Astrocyte of the cerebellum (primary cell): ENCODE data around the gene RORC.

Source experiments
- DNase-seq: peaks from one replicate; pipeline ENCODE4 v3.0.0-alpha.2; 2011; ENCODE audit warnings: low read depth
- H3K4me3 ChIP-seq: 2 replicates; pipeline ENCODE4 v1.5.1; 2011; ENCODE audit warnings: mild to moderate bottlenecking, low read depth, low read length, moderate library complexity
- CTCF ChIP-seq: IDR thresholded peaks from 2 replicates; pipeline ENCODE4 v1.5.1; 2012; ENCODE audit warnings: low read length, low read depth, moderate library complexity, mild to moderate bottlenecking; ENCODE audit errors: missing control alignments
- in situ Hi-C: cut with HindIII; loops from 2 replicates; pipeline ENCODE4 v1.10.0; 2017; ENCODE audit warnings: low sequenced_read_pairs

RORC gene

GRCh38 chr1:151841141-151841540 is 9.5 kb upstream of the RORC start:
- in situ Hi-C loops = no loop called here
- DNase-seq = peak; percentile 50
- TF ChIP-seq CTCF = no peak
- H3K4me3 ChIP-seq = no peak overlapping the region

GRCh38 chr1:151840421-151840820 is 8.8 kb upstream of the RORC start:
- H3K4me3 ChIP-seq = no peak overlapping the region
- in situ Hi-C loops = no loop called here
- no peak for DNase-seq
- TF ChIP-seq CTCF = no peak

GRCh38 chr1:151839457-151840403 is 8.1 kb upstream of the RORC start, which contains the start of gene C2CD4D:
Gene C2CD4D, minus strand, starts transcription at chr1:151839820. Its CDS starts 831 bp downstream, at chr1:151838989.
- in situ Hi-C loops = no loop called here

GRCh38 chr1:151839082-151839412 is 7.4 kb upstream of the RORC start:
- TF ChIP-seq CTCF = no peak
- DNase-seq = no peak
- in situ Hi-C loops = no loop called here
- H3K4me3 ChIP-seq = no peak overlapping the region

More at GRCh38 chr1:151839457-151840403, 8.1 kb upstream of the RORC start, which contains the start of gene C2CD4D:
- DNase-seq = no peak
- TF ChIP-seq CTCF = no peak
- peak within 1 kb of the TSS; percentile 19 for H3K4me3 ChIP-seq

GRCh38 chr1:151838222-151839081 is 6.8 kb upstream of the RORC start:
- DNase-seq = no peak
- peak overlapping the region; percentile 19 for H3K4me3 ChIP-seq
- in situ Hi-C loops = no loop called here
- TF ChIP-seq CTCF = no peak

GRCh38 chr1:151837884-151838221 is 6.3 kb upstream of the RORC start:
- in situ Hi-C loops = no loop called here
- H3K4me3 ChIP-seq = no peak overlapping the region
- TF ChIP-seq CTCF = no peak
- DNase-seq = no peak
